ENCODE results near the gene C11orf42. TPM values are rescaled to one million over a fixed set of nuclear protein-coding genes. Genes with fewer than 3 reads are reported as not detected.
"Not testable (repeated sequence)": the region's sequence is repeated elsewhere in the genome, so short reads cannot be mapped to it uniquely, and the experiment has no call there.

The C11orf42 gene
- total RNA-seq, 1 donor from 2014 or later, result not detected

- Mint-ChIP-seq H3K27ac (ENCODE audit: unreplicated experiment) (no peak overlapping the region), H3K36me3 (ENCODE audit: low read depth) (no peaks in the 10 kb centered on the region), H3K4me3 (no peak overlapping the region), H3K9me3 (no peaks in the 10 kb centered on the region), H3K4me1 (no peaks in the 10 kb centered on the region), H3K27me3 (ENCODE audit: low read depth) (peaks cover 26% of the 10 kb centered on the region)
- no peak for DNase-seq (ENCODE audit: low read depth, low spot score)
- TF ChIP-seq, protein P1, sequence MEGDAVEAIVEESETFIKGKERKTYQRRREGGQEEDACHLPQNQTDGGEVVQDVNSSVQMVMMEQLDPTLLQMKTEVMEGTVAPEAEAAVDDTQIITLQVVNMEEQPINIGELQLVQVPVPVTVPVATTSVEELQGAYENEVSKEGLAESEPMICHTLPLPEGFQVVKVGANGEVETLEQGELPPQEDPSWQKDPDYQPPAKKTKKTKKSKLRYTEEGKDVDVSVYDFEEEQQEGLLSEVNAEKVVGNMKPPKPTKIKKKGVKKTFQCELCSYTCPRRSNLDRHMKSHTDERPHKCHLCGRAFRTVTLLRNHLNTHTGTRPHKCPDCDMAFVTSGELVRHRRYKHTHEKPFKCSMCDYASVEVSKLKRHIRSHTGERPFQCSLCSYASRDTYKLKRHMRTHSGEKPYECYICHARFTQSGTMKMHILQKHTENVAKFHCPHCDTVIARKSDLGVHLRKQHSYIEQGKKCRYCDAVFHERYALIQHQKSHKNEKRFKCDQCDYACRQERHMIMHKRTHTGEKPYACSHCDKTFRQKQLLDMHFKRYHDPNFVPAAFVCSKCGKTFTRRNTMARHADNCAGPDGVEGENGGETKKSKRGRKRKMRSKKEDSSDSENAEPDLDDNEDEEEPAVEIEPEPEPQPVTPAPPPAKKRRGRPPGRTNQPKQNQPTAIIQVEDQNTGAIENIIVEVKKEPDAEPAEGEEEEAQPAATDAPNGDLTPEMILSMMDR (conservative IDR thresholded peaks at IDR 0.05), result no peak
These were observed 40.2 kb downstream of the C11orf42 start for GRCh38 chr11:6245536-6245935.

GRCh38 chr11:6248248-6248647 is 42.9 kb downstream of the C11orf42 start:
- peaks cover 20% of the 10 kb centered on the region for H3K27me3 Mint-ChIP-seq (ENCODE audit: low read depth)
- no peak for DNase-seq (ENCODE audit: low read depth, low spot score)
- H3K4me3 Mint-ChIP-seq, result no peak overlapping the region

GRCh38 chr11:6248897-6249296 is 43.5 kb downstream of the C11orf42 start:
- H3K9me3 Mint-ChIP-seq; H3K36me3 Mint-ChIP-seq (ENCODE audit: low read depth); H3K4me3 Mint-ChIP-seq; H3K27ac Mint-ChIP-seq (ENCODE audit: unreplicated experiment); H3K4me1 Mint-ChIP-seq; DNase-seq (ENCODE audit: low read depth, low spot score): not testable (repeated sequence)
- peaks cover 14% of the 10 kb centered on the region for H3K27me3 Mint-ChIP-seq (ENCODE audit: low read depth)

More at GRCh38 chr11:6248248-6248647, 42.9 kb downstream of the C11orf42 start:
- no peak overlapping the region for H3K27ac Mint-ChIP-seq (ENCODE audit: unreplicated experiment)
- H3K9me3 Mint-ChIP-seq, result peaks cover 2% of the 10 kb centered on the region
- no peaks in the 10 kb centered on the region for H3K4me1 Mint-ChIP-seq
- TF ChIP-seq, protein P1 (conservative IDR thresholded peaks at IDR 0.05), result no peak
- H3K36me3 Mint-ChIP-seq (ENCODE audit: low read depth), result no peaks in the 10 kb centered on the region

GRCh38 chr11:6249770-6250555 is 44.6 kb downstream of the C11orf42 start:
- Mint-ChIP-seq H3K9me3 (peaks cover 2% of the 10 kb centered on the region), H3K4me1 (no peaks in the 10 kb centered on the region), H3K4me3 (no peak overlapping the region), H3K27me3 (ENCODE audit: low read depth) (peaks cover 12% of the 10 kb centered on the region), H3K27ac (ENCODE audit: unreplicated experiment) (no peak overlapping the region), H3K36me3 (ENCODE audit: low read depth) (no peaks in the 10 kb centered on the region)
- DNase-seq (ENCODE audit: low read depth, low spot score), result no peak
- TF ChIP-seq, protein P1 (conservative IDR thresholded peaks at IDR 0.05), result no peak

- DNase-seq (ENCODE audit: low read depth, low spot score), result peak; percentile 78
These were observed 45.9 kb downstream of the C11orf42 start for GRCh38 chr11:6251120-6251733.

More at GRCh38 chr11:6251120-6251733, 45.9 kb downstream of the C11orf42 start:
- peaks cover 2% of the 10 kb centered on the region for H3K9me3 Mint-ChIP-seq
- H3K27me3 Mint-ChIP-seq (ENCODE audit: low read depth), result peaks cover 8% of the 10 kb centered on the region
- TF ChIP-seq, protein P1 (conservative IDR thresholded peaks at IDR 0.05), result peak; percentile 90
- H3K36me3 Mint-ChIP-seq (ENCODE audit: low read depth), result no peaks in the 10 kb centered on the region
- H3K4me1 Mint-ChIP-seq, result no peaks in the 10 kb centered on the region
- no peak overlapping the region for H3K4me3 Mint-ChIP-seq
- no peak overlapping the region for H3K27ac Mint-ChIP-seq (ENCODE audit: unreplicated experiment)
